ENCODE data around the gene SSR2.
"Not testable (repeated sequence)": the region's sequence is repeated elsewhere in the genome, so short reads cannot be mapped to it uniquely, and the experiment has no call there.

SSR2 gene

GRCh38 chr1:156045076-156045475 is 24.3 kb upstream of the SSR2 start:
- no peak for DNase-seq

DNA sequence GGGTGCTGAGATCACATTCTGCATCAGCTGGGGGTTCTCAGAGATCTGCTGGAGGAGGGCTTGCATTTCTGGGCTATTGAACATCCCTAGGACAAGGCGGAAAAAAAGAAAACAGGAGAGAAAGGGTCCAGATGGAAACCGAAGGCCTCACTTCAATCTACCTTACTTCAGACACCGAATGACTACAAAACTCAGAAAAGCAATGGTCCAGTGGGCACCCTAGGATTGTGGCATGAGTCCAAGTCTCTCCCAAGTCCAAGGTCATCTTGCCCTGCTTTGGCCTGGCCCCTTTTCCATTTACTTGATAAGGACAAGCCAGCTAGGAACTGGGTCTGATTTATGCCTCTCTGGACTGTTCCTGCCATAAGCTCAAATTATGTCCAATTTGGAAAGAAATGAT is 22.1 kb upstream of the SSR2 start:
- no peak for DNase-seq

GRCh38 chr1:156034991-156035390 is 14.2 kb upstream of the SSR2 start:
- DNase-seq: not testable (repeated sequence)

GRCh38 chr1:156033011-156033410 is 12.3 kb upstream of the SSR2 start:
- no peak for DNase-seq

DNA sequence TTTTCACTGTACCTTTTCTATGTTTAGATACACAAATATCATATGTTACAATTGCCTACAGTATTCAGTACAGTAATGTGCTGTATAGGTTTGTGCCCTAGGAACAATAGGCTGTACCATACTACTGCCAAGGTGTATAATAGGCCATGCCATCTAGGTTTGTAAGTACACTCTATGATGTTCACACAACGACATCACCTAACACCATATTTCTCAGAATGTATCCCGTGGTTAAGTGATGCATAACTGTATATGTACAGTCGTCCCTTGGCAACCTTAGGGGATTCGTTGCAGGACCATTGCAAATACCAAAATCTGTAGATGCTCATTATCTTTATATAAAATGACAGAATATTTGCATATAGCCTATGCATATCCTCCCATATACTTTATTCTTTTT is 5.8 kb upstream of the SSR2 start:
- no peak for DNase-seq

DNA sequence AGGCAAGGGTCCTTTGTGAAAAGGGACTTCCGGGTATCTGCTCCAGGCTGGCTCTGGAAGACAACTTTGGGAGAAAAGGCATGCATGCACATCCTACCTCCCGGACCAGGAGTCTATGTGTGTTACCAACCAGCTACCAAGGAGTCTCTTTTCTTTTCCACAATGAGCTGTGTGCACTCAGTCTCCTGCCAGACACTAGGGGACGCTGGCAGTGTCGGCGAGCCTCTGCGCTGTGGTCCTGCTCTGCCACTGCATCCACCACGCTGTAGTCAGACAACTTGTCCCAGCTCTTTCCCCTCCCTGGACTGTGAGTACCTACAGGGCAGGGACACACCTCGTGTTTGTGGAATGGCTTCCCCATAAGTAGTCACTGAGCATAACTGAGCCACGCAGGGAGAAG is 5.1 kb upstream of the SSR2 start:
- peak; percentile 57 for DNase-seq

DNA sequence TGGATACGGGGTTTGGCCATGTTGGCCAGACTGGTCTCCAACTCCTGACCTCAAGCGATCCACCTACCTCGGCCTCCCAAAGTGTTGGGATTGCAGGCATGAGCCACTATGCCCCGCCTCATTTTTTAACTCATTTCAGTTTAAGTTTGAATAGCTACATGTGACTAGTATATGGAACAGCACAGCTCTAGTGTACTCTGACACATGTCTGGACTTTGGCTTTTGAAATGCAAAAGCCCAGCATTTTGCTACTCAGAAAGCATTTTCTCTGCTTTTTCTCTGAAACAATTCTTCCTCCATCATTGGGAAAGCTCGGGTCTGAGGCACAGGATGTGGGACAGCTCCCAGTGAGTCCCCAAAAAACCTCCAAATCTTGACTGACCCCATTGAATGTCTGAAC is 4.0 kb upstream of the SSR2 start:
- DNase-seq: no peak

DNA sequence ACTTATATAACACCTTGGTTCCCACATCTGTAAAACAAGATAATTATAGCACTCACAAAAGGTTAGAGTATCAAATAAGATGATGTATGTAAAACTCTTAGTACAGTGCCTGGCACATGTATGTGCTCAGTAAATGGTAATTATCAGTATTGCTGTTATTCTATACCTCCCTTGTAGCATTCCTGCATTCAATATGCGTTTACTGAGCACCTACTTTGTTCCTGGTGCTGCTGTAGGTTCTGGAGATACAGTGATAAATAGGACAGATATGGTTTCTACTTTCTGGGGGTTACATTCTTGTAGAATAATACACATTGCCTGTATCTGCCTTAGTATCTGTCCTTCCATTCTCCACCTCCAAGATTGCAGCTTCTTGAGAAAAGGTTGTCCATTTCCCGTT is 1.2 kb upstream of the SSR2 start:
- DNase-seq: no peak

GRCh38 chr1:156021093-156021428 is 310 bp upstream of the SSR2 start:
- DNase-seq: no peak

DNA sequence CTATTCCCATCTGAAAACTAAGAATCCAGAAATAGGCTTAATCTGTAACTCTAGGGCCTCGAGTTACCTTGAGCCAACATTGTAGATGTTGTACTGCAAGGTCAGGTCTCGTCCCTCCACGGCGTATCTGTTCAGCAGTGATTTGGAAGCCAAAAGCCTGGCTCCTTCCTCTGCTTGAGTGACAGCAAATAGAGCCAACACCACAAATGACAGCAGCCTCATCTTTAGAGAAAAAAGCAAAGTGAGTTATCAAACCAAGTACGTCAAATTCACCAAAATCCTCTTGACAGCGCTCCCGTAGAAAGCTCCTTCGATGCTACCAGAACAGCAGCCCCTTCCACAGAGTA is 832 bp downstream of the SSR2 start:
- no peak for DNase-seq

DNA sequence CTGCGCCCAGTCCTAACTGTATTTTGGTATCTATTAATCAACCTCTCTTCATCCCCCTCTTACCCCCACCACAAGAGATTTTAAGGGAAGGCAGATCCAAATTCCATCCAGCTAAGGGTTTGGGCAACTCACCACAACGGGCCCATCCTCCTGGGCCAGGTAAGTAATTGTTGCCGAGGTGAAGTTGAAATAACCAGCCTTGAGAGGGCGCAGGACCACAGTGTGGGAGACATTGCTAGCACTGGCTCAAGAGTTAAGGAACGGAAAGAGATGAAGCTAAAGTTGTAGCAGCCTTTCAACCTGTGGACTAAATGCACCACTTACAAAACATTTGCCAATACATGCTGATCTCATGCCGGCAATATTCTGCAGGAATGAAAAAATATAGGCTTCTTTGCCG is 5.9 kb downstream of the SSR2 start:
- no peak for DNase-seq

DNA sequence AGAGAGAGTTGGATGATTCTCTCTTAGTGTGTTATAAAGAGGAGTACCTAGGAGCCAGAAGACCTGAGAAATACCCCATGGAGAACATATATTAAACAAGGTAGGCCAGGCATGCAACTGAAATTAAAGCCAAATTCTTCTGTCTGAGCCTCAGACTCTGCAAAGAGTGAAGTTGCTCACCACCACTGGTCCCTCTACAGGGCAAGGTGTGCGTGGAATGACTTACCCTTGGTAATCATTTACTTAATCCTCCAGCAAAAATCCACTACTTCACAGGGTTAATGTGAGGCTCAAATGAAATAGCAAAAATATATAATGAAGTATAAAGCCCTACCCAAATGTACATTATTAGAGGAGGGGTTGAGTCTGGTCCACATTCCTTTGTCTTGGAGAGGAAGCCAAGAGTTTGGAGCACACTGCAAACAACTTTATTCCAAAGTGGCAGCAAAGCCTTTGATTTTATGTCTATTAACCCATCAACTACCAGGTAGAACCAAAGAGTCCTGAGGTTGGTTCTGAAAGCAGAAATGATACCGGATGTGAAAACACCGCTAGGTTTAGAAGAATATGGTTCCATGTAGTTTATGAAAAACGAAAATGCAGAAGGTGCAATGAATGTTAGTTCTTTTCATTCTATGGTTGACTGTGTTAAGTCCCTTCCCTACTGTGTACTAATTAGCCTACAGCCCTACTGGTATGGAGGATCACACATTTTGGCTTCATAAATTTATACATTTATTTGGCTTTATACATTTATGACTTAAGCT is 8.5 kb downstream of the SSR2 start:
- no peak for DNase-seq

- DNase-seq: no peak
Observed at GRCh38 chr1:156009404-156009803, 11.3 kb downstream of the SSR2 start.

GRCh38 chr1:156006666-156007376 is 13.9 kb downstream of the SSR2 start:
- no peak for DNase-seq

- no peak for DNase-seq
Observed at GRCh38 chr1:156004843-156005584, 15.7 kb downstream of the SSR2 start.

GRCh38 chr1:156003923-156004188 is 16.9 kb downstream of the SSR2 start:
- no peak for DNase-seq

DNA sequence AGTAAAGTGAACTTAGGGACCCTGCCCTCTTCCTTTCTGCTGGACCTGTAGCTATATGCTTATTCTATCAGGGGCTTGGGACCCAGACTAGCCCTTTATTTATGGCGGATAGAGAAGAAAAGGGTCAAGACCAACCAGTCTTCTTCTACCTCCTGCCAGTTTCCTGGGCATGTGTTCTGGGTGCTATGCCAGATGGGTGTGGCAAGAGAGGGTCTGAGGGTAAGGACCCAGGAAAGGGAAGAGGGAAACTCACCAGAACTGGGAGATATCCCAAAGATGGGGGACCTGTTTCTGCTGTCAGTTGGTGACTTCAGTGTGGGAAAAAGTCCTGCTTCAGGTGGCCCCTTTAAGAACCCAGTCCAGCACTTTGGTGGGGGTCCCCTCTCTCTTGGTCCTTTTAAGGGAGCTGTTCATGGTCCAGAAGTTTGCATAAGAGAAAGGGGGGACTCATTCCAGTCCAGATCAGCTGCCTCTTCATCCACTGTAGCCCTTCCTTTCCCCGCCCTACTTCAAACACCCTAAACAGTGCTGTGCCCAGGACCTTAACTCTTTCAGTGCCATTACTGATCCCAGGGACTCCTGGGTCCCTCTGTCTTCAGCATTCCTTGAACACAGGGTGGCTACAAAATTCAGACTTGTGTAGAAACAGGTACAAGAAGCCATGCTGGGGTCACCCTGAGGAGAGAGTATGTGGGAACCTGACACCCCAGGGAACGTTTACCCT is 18.4 kb downstream of the SSR2 start:
- no peak for DNase-seq

DNA sequence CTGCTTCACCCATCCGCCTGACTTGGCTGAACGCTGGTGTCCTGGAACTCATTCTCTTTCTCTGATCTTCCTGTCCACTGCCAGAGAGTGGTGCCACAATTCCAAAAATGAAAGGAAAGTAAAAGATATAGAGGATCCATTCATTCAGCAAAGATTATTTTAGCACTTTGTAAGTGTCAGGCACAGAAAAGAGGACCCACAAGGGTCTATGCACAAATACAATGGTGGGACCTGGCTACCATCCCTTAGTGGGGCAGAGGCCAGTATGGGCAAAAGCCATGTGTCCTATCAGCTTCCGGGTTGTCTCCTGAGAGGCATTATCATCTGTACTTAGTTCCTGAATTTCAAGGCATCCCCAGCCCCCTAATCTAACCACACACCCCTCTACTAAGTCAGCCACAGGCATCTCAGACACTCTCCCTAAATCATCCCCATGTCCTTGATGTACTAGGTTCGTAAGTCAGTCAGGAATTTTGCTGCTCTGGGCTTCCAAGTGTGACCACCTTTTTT is 19.0 kb downstream of the SSR2 start:
- DNase-seq: no peak

DNA sequence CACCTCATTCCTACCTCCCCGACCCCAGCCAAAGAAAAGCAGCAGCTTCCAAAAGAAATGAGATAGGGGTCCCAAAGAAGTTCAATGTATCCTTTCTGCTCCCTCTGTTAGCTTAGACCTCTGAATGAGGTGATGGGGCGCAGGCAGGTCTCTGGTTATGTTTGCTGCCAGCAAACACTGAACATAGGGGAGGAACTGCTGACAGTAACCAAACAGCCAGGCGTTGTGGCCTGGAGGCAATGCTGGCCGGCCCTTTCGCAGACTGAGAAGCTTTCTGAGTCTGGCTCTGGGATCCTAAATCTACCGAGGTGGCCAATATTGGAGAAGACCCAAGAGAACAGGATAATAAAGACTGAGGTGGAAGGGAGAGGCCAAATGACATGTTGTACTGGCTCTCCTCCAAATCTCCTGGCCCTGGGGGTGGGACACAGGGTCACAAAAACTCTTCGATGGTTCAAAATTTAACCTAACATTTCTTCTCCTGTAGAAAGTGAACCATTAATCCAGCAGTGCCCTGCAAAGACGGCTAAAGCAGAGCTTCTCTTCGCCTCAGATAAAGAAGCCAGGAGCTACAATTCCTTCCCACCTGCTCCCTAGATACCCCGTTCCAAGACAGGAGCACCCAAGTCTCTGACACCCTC is 19.6 kb downstream of the SSR2 start:
- no peak for DNase-seq

GRCh38 chr1:155999964-156000363 is 20.8 kb downstream of the SSR2 start:
- no peak for DNase-seq

DNA sequence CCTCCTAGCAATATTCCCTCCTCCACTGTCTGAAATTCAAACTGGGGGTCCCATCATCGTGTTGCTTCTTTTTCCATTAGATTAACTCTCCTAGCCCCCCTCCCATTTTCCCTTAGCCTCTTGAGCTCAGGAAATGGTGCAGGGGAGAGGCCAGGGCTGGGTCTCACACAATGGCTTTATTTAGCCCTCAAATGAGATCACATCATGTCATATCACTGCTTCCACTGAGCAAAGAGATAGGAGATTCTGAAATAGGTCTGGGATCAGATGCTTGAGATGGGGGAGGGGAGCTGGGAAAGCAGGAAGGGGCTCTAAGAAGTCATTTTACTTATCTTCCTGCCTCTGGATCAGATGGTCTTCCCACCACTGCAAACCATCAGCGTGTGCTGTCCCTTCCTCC is 24.6 kb downstream of the SSR2 start:
- DNase-seq: no peak

DNA sequence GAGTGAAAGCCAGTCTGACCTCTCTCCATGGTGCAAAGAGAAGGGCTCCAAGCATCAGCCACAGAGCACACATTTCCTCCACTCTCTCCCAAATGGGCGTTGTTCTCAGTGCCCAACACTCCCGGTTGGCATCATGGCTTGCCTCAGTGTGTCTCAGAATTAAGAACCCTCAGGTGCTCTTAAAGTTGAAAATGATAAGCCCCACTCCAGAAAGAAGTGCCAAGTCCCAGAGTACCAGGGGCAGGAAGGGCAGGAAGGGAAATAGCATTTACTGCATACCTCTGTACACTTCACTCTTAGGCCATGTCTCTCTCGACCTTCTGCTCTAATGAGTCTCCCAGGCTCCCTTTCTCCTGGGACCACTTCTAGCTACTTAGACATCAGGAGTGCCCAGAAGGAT is 27.2 kb downstream of the SSR2 start:
- DNase-seq: no peak
